Stimulated activated naive CD4-positive, alpha-beta T cell treated with Interleukin-2 at 50 U/mL for 16 hours (primary cell): ENCODE measurements around the gene GYS1.
"Not testable (repeated sequence)": the region's sequence is repeated elsewhere in the genome, so short reads cannot be mapped to it uniquely, and the experiment has no call there.

Source experiments
- DNase-seq: peaks from one replicate; lab custom pipeline; 2025; lab: John Stamatoyannopoulos, UW

Gene GYS1

DNA sequence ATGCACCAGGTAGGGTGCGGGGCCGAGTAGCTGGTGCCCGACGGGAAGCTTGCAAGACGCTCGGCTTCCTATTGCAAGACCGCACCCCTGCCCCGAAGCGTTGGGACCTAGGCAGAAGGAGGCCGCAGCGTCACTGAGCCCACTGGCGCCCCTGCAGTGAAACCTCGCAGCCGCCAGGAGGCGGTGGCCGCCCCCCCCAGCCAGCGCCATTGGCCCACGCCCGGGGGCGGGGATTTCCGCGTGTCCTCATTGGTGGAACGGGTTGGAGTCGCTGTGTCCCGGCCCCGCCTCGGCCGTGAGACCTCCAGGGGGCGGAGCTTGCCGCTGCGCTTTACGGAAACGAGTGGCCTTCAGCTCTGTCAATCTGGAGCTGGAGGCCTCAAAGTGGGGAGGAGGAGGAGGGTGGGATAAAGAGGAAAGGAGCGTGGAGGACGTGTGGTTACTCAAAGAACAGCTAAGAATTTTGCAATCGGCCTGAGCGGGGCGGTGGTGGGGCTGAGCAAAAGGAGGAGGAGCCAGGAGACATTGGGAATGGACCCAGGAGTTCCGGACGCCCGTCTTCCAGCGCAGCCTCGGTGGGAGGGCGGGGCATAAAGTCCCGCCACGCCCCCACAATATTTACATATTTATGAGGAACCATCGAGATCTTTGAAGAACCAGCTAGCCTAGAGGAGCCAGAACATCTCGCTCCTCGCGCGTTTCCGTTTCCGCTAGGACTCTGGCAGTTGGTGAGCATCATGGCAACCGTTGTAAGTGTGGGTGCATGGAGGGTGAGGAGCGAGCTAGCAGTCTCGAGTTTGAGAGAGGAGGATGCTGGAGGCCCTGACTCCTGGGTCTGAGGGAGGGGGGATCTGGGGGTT is at the start of gene GYS1, which contains the start of gene RUVBL2:
Gene GYS1 (minus strand): TSS at position 135 of the 860 bp plus-strand sequence. CDS start 197 bp downstream, outside the sequence.
Gene RUVBL2 (plus strand): TSS at position 713 of the 860 bp plus-strand sequence. CDS start 25 bp downstream, at position 738.
- peak; percentile 99 for DNase-seq

DNA sequence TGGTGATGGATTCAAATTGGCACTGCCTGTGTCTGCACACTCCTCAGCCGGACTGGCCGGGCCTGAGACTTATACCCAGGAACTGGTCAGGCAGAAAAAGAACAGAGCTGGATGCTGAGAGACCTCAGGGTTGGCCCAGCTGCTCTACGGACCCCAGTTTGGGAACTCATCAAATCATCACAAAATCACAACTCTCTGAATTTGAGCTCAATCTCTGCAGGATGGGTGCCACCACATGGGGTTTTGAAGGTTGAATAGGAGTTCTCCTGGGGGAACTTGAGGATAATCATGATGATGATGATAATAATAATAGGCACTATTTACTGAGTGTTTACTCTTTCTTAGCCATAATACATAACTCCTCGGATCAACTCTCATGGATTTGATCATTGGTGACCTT is 49.6 kb upstream of the GYS1 start:
- DNase-seq = not testable (repeated sequence)

DNA sequence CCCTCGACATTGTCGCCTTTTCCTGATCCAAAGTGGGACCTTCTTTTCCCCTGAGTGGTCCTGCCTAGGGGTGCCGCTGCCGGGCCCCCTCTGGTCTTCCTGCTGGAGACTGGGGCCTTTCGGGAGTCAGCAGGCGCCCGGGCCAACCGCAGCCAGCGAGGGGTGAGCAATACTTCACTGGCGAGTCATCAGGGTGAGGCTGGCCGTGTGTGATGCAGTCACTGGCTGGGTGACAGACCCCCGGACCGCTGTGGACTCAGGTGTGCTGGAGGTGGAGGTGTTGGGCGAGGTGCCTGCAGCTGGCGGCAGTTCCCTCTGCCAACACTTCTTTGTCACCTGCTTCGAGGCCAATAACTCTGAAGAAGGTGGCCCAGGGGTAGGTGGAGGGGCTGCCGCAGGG is 49.1 kb upstream of the GYS1 start:
- no peak for DNase-seq

DNA sequence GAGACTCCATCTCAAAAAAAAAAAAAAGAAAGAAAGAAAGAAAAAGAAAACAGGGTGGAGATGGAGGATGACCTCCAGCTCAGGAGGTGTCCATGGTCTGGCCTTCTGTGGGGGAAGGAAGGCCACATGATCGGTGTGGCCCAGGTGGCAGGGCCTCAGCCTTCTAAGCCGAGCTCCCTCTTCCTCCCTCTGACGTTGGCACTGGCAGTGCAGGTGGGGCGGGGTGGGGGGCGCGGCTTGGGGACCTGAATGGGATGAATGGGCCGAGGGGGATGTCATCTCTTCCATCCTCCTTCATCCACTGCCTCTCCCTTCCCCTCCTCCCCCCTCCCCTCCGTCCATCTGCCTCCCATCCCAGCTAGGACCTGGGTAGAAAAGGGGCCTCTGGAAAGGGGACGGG is 46.6 kb upstream of the GYS1 start:
- not testable (repeated sequence) for DNase-seq

DNA sequence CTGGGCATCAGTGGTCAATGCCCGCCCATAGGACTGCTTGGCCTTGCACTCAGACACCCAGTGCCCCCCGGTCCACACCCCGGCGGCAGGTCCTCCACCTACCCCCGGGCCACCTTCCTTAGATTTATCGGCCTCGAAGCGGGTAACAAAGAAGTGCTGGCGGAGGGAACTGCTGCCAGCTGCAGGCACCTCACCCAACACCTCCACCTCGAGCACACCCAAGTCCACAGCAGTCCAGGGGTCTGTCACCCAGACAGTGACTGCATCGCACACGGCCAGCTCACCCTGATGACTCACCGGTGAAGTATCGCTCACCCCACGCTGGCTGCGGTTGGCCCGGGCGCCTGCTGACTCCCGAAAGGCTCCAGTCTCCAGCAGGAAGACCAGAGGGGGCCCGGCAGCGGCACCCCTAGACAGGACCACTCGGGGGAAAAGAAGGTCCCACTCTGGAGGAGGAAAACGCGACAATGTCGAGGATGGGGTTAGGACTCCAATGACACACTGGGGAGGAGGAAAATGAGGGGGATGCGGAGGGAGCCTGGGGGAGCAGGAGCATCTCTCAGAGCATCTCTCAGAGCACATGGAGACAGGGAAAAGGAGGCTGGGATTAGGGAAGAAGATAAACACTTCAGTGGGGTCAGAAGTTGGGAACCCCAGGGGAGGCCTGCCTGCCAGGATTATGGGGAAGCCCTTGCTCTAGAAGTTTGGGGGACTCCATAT is 45.6 kb upstream of the GYS1 start:
- DNase-seq = not testable (repeated sequence)

DNA sequence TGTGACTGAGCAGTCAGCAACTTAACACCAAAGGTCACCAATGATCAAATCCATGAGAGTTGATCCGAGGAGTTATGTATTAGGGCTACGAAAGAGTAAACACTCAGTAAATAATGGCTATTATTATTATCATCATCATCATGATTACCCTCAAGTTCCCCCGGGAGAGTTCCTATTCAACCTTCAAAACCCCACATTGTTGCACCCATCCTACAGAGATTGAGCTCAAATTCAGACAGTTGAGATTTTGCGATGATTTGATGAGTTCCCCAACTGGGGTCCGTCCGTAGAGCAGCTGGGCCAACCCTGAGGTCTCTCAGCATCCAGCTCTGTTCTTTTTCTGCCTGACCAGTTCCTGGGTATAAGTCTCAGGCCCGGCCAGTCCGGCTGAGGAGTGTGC is 45.0 kb upstream of the GYS1 start:
- DNase-seq = not testable (repeated sequence)

DNA sequence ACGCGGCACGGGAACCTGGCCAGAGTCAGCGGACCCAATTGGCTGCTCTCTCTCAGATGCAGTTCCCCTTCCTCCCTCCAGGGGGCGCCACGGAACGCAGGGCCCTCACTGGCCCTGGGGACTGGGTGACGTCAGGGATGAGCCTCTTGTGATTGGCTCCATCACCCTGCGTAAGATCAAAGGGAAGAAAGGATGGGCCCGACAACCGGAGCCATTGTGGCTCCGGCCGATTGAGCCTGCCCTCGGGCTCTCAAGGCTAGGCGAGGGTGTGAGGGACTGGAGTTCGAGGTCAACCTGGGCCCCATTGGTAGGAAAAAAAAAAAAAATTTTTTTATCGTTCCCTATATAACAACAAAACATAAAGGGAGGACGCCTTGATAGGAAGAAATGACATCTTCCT is 43.7 kb upstream of the GYS1 start, which contains the start of gene CGB1:
Gene CGB1 (minus strand): TSS at position 81 of the 400 bp plus-strand sequence. CDS start 184 bp downstream, outside the sequence.
- peak; percentile 26 for DNase-seq

DNA sequence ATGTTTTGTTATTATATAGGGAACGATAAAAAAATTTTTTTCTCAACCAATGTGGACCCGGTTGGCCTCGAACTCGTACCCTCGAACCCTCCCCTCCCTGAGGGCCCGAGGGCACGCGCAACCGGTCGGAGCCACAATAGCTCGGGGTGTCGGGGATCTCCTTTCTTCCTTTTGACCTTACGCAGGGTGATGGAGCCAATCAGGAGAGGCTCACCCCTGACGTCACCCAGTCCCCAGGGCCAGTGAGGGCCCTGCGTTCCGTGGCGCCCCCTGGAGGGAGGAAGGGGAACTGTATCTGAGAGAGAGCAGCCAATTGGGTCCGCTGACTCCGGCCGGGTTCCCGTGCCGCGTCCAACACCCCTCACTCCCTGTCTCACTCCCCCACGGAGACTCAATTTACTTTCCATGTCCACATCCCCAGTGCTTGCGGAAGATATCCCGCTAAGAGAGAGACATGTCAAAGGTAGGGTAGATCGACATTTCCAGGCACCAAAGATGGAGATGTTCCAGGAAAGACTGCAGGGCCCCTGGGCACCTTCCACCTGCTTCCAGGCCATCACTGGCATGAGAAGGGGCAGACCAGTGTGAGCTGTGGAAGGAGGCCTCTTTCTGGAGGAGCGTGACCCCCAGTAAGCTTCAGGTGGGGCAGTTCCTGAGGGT is 38.7 kb upstream of the GYS1 start, which contains the start of gene CGB2:
Gene CGB2 (plus strand): TSS at position 249 of the 660 bp plus-strand sequence. CDS start 206 bp downstream, at position 455.
- peak; percentile 36 for DNase-seq

DNA sequence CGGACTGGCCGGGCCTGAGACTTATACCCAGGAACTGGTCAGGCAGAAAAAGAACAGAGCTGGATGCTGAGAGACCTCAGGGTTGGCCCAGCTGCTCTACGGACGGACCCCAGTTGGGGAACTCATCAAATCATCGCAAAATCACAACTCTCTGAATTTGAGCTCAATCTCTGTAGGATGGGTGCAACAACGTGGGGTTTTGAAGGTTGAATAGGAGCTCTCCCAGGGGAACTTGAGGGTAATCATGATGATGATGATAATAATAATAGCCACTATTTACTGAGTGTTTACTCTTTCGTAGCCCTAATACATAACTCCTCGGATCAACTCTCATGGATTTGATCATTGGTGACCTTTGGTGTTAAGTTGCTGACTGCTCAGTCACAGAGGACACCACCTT is 37.2 kb upstream of the GYS1 start:
- DNase-seq = not testable (repeated sequence)

DNA sequence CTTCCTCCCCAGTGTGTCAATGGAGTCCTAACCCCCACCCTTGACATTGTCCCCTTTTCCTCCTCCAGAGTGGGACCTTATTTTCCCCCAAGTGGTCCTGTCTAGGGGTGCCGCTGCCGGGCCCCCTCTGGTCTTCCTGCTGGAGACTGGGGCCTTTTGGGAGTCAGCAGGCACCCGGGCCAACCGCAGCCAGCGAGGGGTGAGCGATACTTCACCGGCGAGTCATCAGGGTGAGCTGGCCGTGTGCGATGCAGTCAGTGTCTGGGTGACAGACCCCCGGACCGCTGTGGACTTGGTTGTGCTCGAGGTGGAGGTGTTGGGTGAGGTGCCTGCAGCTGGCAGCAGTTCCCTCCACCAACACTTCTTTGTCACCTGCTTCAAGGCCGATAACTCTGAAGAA is 36.6 kb upstream of the GYS1 start:
- not testable (repeated sequence) for DNase-seq

DNA sequence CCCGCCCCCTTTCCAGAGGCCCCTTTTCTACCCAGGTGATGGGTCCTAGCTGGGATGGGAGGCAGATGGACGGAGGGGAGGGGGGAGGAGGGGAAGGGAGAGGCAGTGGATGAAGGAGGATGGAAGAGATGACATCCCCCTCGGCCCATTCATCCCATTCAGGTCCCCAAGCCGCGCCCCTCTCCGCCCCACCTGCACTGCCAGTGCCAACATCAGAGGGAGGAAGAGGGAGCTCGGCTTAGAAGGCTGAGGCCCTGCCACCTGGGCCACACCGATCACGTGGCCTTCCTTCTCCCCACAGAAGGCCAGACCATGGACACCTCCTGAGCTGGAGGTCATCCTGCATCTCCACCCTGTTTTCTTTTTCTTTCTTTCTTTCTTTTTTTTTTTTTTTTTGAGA is 35.6 kb upstream of the GYS1 start:
- not testable (repeated sequence) for DNase-seq

DNA sequence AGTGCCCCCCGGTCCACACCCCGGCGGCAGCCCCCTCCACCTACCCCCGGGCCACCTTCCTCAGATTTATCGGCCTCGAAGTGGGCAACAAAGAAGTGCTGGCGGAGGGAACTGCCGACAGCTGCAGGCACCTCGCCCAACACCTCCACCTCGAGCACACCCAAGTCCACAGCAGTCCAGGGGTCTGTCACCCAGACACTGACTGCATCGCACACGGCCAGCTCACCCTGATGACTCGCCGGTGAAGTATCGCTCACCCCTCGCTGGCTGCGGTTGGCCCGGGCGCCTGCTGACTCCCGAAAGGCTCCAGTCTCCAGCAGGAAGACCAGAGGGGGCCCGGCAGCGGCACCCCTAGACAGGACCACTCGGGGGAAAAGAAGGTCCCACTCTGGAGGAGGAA is 32.5 kb upstream of the GYS1 start:
- DNase-seq = not testable (repeated sequence)

DNA sequence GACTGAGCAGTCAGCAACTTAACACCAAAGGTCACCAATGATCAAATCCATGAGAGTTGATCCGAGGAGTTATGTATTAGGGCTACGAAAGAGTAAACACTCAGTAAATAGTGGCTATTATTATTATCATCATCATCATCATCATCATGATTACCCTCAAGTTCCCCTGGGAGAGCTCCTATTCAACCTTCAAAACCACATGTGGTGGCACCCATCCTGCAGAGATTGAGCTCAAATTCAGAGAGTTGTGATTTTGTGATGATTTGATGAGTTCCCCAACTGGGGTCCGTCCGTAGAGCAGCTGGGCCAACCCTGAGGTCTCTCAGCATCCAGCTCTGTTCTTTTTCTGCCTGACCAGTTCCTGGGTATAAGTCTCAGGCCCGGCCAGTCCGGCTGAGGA is 32.0 kb upstream of the GYS1 start:
- DNase-seq = not testable (repeated sequence)

DNA sequence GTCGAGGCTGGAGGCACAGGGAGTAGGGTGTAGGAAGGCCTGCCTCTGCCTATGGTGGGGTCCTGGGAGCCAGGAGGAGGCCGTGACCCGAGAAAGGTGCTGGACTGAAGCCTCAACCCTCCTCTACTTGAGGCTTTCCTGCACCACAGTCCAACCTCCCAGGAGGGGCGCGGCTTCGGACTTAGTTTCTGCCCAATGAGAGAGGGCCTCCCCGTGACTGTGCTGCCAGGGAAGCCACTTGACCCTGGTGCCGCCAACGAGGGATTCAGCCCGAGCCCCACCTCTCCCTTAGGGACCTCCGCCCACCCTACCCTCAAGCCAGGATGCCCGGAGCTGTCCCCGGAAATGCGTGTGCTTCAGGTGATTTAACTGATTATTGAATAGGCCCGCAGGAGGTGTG is 31.1 kb upstream of the GYS1 start, which contains the start of gene CGB3:
Gene CGB3 (minus strand): TSS at position 101 of the 400 bp plus-strand sequence. CDS start 362 bp downstream, outside the sequence.
- not testable (repeated sequence) for DNase-seq

DNA sequence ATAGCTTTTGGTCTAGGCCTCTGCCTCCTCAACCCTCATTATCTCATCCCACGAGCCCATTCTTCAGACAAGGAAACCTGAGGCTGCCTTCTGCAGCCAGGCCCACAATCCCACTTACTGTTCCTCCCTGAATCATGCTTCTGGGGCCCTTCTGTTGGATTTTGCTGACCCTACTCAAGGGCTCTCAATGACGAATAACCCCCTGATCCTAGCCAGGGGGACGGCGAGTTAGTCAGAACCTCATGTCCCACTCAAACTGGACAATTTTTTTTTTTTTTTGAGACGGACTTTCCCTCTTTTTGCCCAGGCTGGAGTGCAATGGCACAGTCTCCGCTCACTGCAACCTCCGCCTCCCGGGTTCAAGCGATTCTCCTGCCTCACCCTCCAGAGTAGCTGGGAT is 29.0 kb upstream of the GYS1 start:
- no peak for DNase-seq

DNA sequence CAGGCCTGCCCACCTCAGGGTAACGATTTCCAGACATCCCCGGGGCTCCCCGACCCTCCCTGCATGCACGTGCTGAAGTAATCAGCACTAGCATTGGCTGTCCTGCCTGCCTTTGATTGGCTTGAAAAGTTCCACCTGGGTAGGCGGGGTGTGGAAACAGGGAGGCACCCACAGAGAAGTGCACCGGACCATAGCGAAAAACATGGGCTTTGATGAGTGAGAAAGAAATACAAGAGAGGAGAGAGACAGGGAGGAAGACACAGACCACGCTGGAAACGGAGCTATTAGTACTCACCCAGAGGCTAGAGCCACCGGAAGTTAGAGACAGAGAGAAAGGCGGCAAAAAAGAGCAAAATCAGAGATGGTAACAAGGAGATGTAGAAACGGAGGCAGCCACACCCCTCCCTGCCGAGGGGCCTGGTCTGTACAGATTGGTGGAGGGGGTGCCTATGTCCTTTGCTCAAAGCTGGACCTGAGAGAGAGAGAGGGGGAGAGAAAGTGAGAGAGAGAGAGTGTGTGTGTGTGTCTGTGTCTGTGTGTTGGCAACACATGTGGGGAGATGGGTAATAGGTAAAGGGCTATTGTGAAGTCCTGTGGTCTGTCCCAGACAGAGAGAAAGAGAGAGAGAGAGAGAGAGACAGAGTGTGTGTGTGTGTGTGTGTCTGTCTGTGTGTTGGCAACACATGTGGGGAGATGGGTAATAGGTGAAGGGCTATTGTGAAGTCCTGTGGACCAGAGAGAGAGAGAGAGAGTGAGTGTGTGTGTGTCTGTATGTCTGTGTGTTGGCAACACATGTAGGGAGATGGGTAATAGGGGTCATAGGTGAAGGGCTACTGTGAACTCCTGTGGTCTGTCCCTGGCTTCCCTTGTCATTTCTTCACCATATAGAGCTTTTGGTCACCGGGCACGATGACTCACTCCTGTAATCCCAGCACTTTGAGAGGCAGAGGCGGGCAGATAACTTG is 28.1 kb upstream of the GYS1 start:
- no peak for DNase-seq

DNA sequence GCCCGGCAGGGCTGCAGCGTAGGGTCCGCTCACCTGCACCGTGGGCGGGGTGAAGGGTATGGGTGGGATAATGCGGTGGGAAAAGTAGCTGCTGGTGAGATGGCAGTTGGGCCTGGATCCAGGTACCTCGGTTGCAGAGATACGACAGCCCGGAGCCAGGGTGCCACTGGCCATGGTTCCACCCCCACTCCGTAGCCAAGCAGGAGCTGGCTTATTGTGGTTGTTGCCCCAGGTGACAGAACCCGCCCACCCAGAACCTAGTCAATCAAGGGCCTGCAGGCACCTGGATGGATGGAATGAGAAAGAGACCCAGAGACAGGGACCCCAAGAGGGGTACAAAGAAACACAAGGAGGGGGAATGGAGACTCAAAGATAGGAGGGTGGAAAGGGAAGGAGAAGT is 27.2 kb upstream of the GYS1 start:
- no peak for DNase-seq

DNA sequence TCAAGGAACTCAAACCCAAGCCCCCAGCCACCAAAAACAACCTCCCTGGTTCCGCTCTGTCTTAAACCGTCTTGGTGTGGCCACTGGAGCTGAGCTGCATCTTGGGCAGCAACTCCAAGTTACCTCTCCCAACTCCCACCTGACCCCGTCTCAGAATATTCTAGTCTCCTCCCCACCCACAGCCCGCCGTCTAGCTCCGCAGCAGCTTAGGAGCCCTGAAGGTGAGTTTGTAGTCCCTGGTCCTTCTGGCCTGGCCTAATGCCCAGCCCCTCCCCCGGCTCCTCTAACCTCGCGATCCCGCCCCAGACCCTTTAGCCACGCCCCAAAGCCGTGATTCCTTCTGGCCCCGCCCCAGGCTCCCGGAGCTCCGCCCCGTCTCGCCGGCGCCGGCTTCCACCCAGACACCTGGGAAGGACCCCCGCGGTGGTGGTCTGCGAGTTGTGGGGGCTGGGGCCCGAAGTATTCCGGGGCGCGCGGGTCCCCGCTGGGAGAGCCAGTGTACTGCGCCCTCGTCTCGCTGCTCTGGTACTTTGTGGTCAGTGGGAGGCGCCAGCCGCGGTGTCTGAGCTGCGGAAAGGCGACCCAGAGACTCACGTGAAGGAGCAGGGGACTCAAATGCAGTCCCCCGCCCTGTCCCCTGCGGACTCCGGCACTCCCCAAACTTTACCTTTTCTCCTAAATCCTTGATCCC is 26.3 kb upstream of the GYS1 start:
- DNase-seq = peak; percentile 54

DNA sequence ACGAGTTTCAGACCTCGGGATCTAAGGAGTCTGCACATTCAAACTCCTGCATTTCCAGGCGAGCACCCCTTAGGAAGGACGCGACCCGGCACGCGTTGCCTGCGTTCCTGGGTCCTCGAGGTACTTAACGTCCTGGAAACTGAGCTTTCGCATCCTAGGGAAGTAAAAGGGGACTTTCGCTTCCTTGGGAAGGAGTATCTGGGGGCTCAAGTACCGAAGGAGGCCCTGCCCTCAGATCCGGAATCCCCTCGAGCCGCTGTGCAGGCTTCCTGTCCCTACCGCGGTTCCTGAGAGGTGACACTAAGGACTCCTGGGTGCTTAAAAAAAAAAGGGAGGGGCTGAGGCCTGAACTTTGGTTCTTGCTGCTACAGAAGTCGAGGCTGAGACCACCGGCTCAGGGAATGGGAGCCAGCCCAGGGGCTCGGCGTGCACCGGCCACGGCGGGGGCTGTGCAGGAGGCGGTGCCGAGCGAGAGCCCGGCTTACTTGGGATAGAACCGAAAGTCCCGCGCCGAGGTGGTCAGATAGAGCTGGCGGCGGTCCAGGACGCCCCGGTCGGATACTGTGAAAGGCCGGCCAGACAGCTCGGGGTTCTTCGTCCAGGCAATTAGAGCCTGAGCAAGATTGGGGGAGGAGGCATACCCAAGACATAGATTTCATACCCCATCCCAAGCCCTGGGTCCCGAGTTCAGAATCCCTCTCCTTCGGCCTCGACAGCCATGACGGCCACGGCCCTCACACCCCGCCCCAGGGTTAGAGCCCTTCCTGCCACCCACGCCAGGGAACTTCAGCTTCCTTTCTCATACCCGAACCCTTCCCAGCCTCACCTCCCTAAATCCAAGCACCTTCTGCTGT is 25.5 kb upstream of the GYS1 start:
- DNase-seq = peak; percentile 7
